Gastrocnemius medialis (tissue), 4 donors: Measurements from ENCODE around the gene PIP4K2A.

ENCODE experiments used
- CTCF ChIP-seq, 5 experiments: fragments of 450-650 bp in 3 of 5; fragments of 200-600 bp in 2 of 5; sonication (generic) in 2 of 5; IDR thresholded peaks in 4 of 5; conservative IDR thresholded peaks in 1 of 5; 1 replicate in 4 of 5; 2 replicates in 1 of 5; pipeline ENCODE4 v1.5.1; 2016 to 2019; ENCODE audit warnings: antibody characterized with exemption in 5 of 5, mild to moderate bottlenecking in 3 of 5, moderate library complexity in 3 of 5
- POLR2A ChIP-seq, 2 donors: fragments of 450-650 bp; IDR thresholded peaks; one replicate each; pipeline ENCODE4 v1.6.1; 2017; ENCODE audit warnings: antibody characterized with exemption in 2 of 2, mild to moderate bottlenecking in 2 of 2, moderate library complexity in 2 of 2

DNA sequence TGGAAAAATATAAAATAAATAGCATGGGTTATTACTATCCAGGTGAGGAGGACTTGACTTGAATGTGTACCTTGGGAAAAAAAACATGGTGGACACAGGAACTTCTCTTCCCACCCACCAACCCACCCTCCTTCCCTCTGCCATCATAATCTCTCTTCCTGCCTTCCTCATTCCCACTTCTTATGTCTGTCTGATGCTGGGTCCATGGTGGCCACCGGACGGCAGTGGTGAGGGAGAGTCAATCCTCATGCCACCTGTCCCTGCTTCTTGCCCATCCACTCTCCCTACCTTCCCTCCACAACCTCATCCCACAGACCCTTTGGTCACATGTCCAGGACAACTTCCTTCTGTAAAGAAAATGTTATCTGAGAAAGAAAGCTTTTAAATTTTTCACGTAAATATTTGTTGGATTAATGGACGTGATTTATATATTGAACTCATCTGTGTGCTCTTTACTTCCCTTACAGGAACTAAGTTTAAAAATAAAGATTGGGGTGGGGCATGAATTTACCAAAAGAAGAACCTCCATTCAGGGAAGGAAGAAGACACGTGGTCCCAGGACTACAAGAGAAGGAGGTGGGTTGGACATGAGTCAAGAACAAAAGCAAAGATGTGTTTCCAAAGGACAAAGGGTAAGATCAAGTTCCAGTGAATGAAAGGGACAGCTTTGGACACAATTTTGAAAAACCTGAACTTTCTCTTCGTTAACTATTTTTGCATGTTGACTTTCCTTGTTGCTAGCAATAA lies 104.5 kb downstream of the PIP4K2A start:
- TF ChIP-seq CTCF (IDR thresholded peaks at IDR 0.05 in 4 of 5, conservative IDR thresholded peaks at IDR 0.05 in 1 of 5) (no peak), POLR2A (IDR thresholded peaks at IDR 0.05) (no peak)
